GM23338 (cell line): Measurements from ENCODE around the gene ASAP2.

ENCODE experiments used
- CTCF ChIP-seq, 2 experiments: fragments of 200-600 bp in 1 of 2; sonication (generic) in 1 of 2; conservative IDR thresholded peaks; 2 replicates each; pipeline versions ENCODE4 v1.5.1 to v1.6.1; 2016 to 2017; ENCODE audit warnings: antibody characterized with exemption in 2 of 2, low read depth in 2 of 2, mild to moderate bottlenecking in 2 of 2, moderate library complexity in 1 of 2
- JUNB ChIP-seq: IDR thresholded peaks from one replicate; pipeline ENCODE4 v1.6.1; 2016; ENCODE audit warnings: antibody characterized with exemption; ENCODE audit not compliant: unreplicated experiment
- POLR2AphosphoS5 ChIP-seq: IDR thresholded peaks from 2 replicates; pipeline ENCODE4 v1.6.1; 2016; ENCODE audit warnings: antibody characterized with exemption, low read depth

GRCh38 chr2:9302755-9303154 is 96.1 kb downstream of the ASAP2 start:
- no peak for TF ChIP-seq JUNB
- TF ChIP-seq CTCF (conservative IDR thresholded peaks at IDR 0.05; ENCODE audit: low read depth in 2 of 2) = no peak
- TF ChIP-seq POLR2AphosphoS5 = no peak
